HG02943 (cell line): ENCODE measurements around the gene MCF2L.

Source experiments
- ATAC-seq: cut with Tn5 transposase; IDR thresholded peaks from one replicate; pipeline ENCODE4 v1.9.1; 2021; ENCODE audit warnings: mild to moderate bottlenecking, low read depth, moderate library complexity; ENCODE audit not compliant: unreplicated experiment

Gene MCF2L

DNA sequence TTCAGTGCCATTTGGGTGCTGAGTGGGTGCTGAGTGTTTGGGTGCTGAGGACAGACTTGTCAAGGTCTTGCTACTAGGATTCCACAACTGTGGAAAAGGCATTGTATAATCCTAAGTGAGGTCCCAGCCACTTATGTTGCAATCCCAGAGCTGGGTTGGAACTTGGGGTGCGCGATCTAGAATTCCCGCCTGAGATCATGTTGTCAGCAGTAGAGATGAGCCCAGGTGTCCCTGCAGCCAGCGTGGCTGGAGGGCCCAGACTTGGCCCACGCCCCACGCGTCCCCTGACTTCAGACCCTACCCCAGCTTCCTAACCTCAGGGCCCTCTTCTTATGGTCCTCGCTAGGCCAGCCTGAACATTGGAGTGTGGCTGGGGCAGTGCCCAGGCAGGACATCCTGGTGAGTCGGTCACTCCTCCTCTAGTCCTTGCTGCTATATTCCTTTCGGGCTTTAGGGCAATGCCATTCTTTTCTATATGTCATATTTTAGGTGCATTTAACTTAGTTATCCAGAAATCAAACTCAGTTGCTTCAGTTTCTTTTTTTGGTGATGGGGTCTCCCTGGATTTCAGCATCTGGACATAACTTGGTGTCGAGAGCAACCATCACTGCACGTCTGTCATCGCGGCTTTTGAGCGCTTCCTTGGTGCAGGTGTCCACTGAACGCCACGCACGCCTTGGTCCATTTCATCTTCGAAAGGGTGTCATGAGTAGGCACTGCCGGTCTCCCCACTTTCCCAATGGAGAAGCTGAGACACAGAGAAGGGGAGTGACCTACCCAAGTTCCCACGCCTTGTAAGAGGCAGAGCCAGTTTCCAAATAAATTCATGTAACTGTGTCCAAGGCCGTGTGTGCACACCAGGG lies 90.2 kb downstream of the MCF2L start:
- no peak for ATAC-seq

- no peak for ATAC-seq
Measured at GRCh38 chr13:113059891-113060290, 90.9 kb downstream of the MCF2L start.

GRCh38 chr13:113060557-113061270 lies 91.7 kb downstream of the MCF2L start:
- ATAC-seq, result no peak

- ATAC-seq, result no peak
Measured at GRCh38 chr13:113061271-113061625, 92.2 kb downstream of the MCF2L start.

GRCh38 chr13:113061796-113062425 lies 92.9 kb downstream of the MCF2L start:
- no peak for ATAC-seq

- no peak for ATAC-seq
Measured at GRCh38 chr13:113062691-113063090, 93.7 kb downstream of the MCF2L start.

GRCh38 chr13:113063091-113063491 lies 94.1 kb downstream of the MCF2L start:
- no peak for ATAC-seq

DNA sequence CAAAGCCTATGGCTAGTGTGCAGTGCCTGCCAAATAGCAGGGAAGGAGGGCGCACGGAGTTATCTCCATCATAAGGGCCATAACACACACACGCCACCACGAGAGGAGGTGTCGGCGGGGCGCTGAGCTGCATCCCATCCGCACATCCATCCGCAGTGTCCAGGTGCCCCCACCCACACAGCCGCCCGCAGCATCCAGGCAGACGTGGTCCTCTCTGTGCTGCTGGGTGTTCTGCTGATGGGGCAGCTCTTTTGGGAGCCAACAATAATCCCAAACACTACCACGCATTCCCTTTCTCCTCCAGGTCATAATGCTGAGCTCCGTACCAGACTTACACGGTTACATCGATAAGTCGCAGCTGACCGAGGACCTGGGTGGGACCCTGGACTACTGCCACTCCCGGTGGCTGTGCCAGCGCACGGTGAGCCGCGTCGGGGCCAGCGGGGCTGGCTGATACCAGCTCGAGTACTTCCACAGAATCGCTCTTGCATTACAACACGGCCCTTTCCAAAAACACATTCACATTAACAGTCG lies 95.1 kb downstream of the MCF2L start:
- no peak for ATAC-seq

GRCh38 chr13:113064534-113065405 lies 95.8 kb downstream of the MCF2L start:
- ATAC-seq, result no peak

GRCh38 chr13:113065406-113066141 lies 96.6 kb downstream of the MCF2L start:
- no peak for ATAC-seq

DNA sequence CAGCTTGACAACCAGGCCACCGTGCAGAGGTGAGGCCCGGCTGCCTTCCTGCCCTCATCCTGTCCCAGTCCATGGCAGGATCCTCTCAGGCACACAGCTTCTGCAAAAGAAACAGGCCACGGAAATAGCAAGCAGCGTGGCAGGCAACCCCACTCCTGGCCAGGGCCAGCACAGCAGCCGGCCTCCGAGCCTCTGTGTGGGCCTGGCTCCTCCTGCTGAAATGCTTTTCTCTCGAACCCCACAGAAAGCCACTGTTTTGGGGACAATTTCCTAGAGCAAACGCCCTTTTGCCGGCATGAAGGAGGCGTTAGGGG lies 97.1 kb downstream of the MCF2L start:
- ATAC-seq, result no peak

GRCh38 chr13:113066746-113067145 lies 97.7 kb downstream of the MCF2L start:
- no peak for ATAC-seq

GRCh38 chr13:113069861-113070805 lies 101.1 kb downstream of the MCF2L start:
- ATAC-seq, result no peak

- no peak for ATAC-seq
Measured at GRCh38 chr13:113070855-113071254, 101.8 kb downstream of the MCF2L start.

DNA sequence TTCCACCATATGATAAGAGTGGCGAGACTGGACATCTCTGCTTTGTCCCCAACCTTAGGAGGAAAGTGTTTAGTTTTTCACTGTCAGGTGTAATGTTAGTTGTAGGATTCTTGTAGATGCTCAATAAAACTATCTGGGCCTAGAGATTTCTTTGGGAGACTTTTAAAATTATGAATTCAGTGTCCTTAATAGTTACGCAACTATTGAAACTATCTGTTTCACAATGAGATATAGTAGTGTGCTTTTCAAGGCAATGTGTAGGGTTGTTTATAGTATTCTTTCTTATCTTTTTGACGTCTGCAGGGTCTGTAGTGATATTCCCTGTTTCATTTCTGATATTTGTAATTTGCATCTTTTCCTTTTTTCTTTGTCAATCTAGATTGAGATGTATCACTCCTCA lies 103.4 kb downstream of the MCF2L start:
- ATAC-seq, result no peak

- no peak for ATAC-seq
Measured at GRCh38 chr13:113073942-113074341, 104.9 kb downstream of the MCF2L start.

GRCh38 chr13:113074401-113074800 lies 105.4 kb downstream of the MCF2L start:
- no peak for ATAC-seq

DNA sequence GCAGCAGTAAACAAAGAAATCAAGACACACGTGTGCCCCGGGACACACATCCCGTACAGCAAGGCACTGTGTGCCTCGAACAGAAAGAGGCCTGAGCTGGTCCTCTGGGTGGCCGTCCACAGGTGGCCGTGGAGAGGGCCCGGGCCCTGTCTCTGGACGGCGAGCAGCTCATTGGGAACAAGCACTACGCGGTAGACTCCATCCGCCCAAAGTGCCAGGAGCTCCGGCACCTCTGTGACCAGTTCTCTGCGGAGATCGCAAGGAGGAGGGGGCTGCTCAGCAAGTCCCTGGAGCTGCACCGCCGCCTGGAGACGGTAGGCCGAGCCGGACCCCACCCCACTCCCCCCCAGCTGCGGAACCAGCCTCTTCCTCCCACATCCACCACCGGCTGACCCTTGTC lies 105.9 kb downstream of the MCF2L start:
- no peak for ATAC-seq

DNA sequence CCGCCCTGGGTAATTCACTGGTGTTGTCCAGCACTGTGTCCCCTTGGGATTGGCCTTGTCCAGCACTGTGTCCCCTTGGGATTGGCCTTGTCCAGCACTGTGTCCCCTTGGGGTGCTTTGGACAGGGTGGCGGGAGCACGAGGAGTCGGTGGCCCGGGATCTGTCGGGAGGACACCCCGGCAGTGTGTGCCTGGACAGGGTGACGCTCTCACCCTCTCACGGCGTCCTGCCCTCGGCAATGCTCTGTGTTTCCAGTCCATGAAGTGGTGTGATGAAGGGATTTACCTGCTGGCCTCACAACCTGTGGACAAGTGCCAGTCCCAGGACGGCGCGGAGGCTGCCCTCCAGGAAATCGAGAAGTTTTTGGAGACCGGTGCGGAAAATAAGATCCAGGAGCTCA lies 106.7 kb downstream of the MCF2L start:
- no peak for ATAC-seq
